Vagina (tissue), 2 donors: ENCODE data around the gene OLFM1.

ENCODE experiments used
- POLR2AphosphoS5 ChIP-seq, 2 donors: sonication (generic); formaldehyde crosslinking; IDR thresholded peaks; one replicate each; pipeline ENCODE4 v1.9.0; 2017; ENCODE audit warnings: antibody characterized with exemption in 2 of 2, mild to moderate bottlenecking in 2 of 2, low read depth in 1 of 2; ENCODE audit not compliant: insufficient read depth in 1 of 2
- TF ChIP-seq, protein P1 (sequence below), 3 experiments: fragments of 450-650 bp in 2 of 3; fragments of 200-600 bp in 1 of 3; sonication (generic) in 1 of 3; IDR thresholded peaks; one replicate each; pipeline ENCODE4 v1.5.1; 2017 to 2019; ENCODE audit warnings: antibody characterized with exemption in 3 of 3, mild to moderate bottlenecking in 2 of 3, moderate library complexity in 2 of 3

DNA sequence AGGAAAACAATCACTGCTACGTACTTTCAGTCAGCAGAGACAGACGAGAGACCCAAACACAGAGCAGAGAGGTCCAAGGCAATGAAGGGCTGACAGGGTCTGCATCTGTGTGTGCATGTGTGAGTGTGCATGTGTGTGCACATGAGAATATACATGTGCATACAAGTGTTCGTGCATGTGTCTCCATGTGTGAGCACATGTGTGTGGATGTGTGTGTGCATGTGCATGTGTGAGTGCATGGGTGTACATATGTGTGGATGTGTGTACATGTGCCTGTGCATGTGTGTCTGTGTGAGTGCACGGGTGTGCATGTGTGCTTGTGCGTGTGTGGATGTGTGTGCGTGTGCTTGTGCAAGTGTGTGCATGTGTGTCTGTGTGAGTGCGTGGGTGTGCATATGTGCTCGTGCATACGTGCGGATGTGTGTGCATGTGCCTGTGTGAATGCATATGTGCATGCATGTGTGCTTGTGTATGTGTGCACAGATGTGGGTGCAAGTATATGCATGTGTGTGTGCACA lies 82.3 kb downstream of the OLFM1 start:
- TF ChIP-seq, protein P1, sequence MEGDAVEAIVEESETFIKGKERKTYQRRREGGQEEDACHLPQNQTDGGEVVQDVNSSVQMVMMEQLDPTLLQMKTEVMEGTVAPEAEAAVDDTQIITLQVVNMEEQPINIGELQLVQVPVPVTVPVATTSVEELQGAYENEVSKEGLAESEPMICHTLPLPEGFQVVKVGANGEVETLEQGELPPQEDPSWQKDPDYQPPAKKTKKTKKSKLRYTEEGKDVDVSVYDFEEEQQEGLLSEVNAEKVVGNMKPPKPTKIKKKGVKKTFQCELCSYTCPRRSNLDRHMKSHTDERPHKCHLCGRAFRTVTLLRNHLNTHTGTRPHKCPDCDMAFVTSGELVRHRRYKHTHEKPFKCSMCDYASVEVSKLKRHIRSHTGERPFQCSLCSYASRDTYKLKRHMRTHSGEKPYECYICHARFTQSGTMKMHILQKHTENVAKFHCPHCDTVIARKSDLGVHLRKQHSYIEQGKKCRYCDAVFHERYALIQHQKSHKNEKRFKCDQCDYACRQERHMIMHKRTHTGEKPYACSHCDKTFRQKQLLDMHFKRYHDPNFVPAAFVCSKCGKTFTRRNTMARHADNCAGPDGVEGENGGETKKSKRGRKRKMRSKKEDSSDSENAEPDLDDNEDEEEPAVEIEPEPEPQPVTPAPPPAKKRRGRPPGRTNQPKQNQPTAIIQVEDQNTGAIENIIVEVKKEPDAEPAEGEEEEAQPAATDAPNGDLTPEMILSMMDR (IDR thresholded peaks at IDR 0.05): no peak
- no peak for TF ChIP-seq POLR2AphosphoS5 (IDR thresholded peaks at IDR 0.05; ENCODE audit: insufficient read depth in 1 of 2, low read depth in 1 of 2)
